OCI-LY1 (cell line): ENCODE results near the gene SHTN1.

Experiments used
- H2AFZ ChIP-seq: fragments of 200-600 bp; sonication (generic), shearing (Covaris generic); 2 replicates; pipeline ENCODE4 v1.6.0; 2014; ENCODE audit warnings: antibody characterized with exemption, mild to moderate bottlenecking, low read length
- H3F3A ChIP-seq: fragments of 200-600 bp; sonication (generic), shearing (Covaris generic); 2 replicates; pipeline ENCODE4 v1.6.0; 2014; ENCODE audit warnings: mild to moderate bottlenecking, antibody characterized with exemption, low read length, moderate library complexity; ENCODE audit not compliant: insufficient read depth
- H3K27ac ChIP-seq: fragments of 200-600 bp; sonication (generic); 2 replicates; pipeline ENCODE4 v1.5.1; 2014; ENCODE audit warnings: low read length, mixed run types, mild to moderate bottlenecking, low read depth; ENCODE audit not compliant: poor library complexity, severe bottlenecking
- H3K27me3 ChIP-seq: fragments of 200-600 bp; sonication (generic); 2 replicates; pipeline ENCODE4 v1.6.0; 2014; ENCODE audit warnings: antibody characterized with exemption, mild to moderate bottlenecking, low read length, moderate library complexity; ENCODE audit not compliant: insufficient read depth
- H3K36me3 ChIP-seq: fragments of 200-600 bp; sonication (generic); 2 replicates; pipeline ENCODE4 v1.6.1; 2014; ENCODE audit warnings: mild to moderate bottlenecking, antibody characterized with exemption, low read length, moderate library complexity, mixed read lengths; ENCODE audit not compliant: insufficient read depth
- H3K4me1 ChIP-seq: fragments of 200-600 bp; sonication (generic); 2 replicates; pipeline ENCODE4 v1.5.1; 2014; ENCODE audit warnings: mild to moderate bottlenecking, low read length, moderate library complexity; ENCODE audit not compliant: insufficient read depth, severe bottlenecking
- H3K4me2 ChIP-seq: fragments of 200-600 bp; sonication (generic), shearing (Covaris generic); 2 replicates; pipeline ENCODE4 v1.6.1; 2014; ENCODE audit warnings: low read length
- H3K4me3 ChIP-seq: fragments of 200-600 bp; sonication (generic); 2 replicates; pipeline ENCODE4 v1.5.1; 2014; ENCODE audit warnings: low read length, low read depth, mild to moderate bottlenecking, mixed read lengths; ENCODE audit not compliant: poor library complexity, severe bottlenecking
- H3K79me2 ChIP-seq: fragments of 200-600 bp; shearing (Covaris generic); 2 replicates; pipeline ENCODE4 v1.6.1; 2016; ENCODE audit warnings: mixed run types, low read length, mixed read lengths; ENCODE audit not compliant: insufficient read depth
- H3K9ac ChIP-seq: fragments of 200-600 bp; sonication (generic), shearing (Covaris generic); 2 replicates; pipeline ENCODE4 v1.6.1; 2014; ENCODE audit warnings: mild to moderate bottlenecking, low read length, mixed read lengths
- H3K9me2 ChIP-seq: fragments of 200-600 bp; sonication (generic), shearing (Covaris generic); 2 replicates; pipeline ENCODE4 v1.6.1; 2014; ENCODE audit warnings: low read depth, mild to moderate bottlenecking, low read length, mixed read lengths
- H3K9me3 ChIP-seq: fragments of 200-600 bp; shearing (Covaris generic); 2 replicates; pipeline ENCODE4 v1.6.1; 2014; ENCODE audit warnings: low read length, mixed read lengths
- H4K20me1 ChIP-seq: fragments of 200-600 bp; sonication (generic), shearing (Covaris generic); 2 replicates; pipeline ENCODE4 v1.6.0; 2016; ENCODE audit warnings: mild to moderate bottlenecking, low read length; ENCODE audit not compliant: insufficient read depth
- CTCF ChIP-seq: fragments of 200-600 bp; sonication (generic), shearing (Covaris generic); IDR thresholded peaks from 2 replicates; pipeline ENCODE4 v1.5.1; 2017; ENCODE audit warnings: mild to moderate bottlenecking, antibody characterized with exemption, low read length, moderate library complexity, mixed read lengths
- EZH2 ChIP-seq: fragments of 200-600 bp; sonication (generic), shearing (Covaris generic); IDR thresholded peaks from 2 replicates; pipeline ENCODE4 v1.8.0; 2017; ENCODE audit warnings: borderline replicate concordance, mixed run types, mild to moderate bottlenecking, antibody characterized with exemption, low read length, moderate library complexity, mixed read lengths

The SHTN1 gene

DNA sequence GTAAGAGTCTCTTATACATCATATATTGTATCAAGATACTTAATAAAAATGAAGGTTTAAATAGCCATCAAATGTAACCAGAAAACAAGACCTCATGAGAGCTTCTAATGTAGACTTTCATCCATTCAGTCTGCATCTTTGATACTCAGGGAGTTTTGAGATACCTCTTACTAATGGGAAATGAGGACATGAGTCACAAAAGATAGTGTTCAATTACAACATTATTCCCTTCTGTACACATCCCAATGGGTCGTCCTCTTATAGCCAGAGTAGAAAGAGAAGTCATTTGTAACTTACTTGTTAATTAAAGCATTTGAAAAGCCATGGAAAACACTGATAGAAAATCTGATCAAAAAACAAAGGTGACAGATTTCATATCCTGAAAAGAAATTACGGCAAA lies 19.4 kb downstream of the SHTN1 start:
- H3K9ac ChIP-seq, result no peak overlapping the region
- TF ChIP-seq CTCF, result no peak
- no peak for TF ChIP-seq EZH2
- H3K4me1 ChIP-seq, result no peaks in the 10 kb centered on the region
- H3K27ac ChIP-seq, result no peak overlapping the region
- H3F3A ChIP-seq, result no peaks in the 10 kb centered on the region
- H3K27me3 ChIP-seq, result no peaks in the 10 kb centered on the region
- H3K36me3 ChIP-seq, result no peaks in the 10 kb centered on the region
- no peaks in the 10 kb centered on the region for H3K9me2 ChIP-seq
- no peak overlapping the region for H3K4me2 ChIP-seq
- H4K20me1 ChIP-seq, result no peaks in the 10 kb centered on the region
- no peak overlapping the region for H3K4me3 ChIP-seq
- H3K9me3 ChIP-seq, result no peaks in the 10 kb centered on the region
- no peak overlapping the region for H2AFZ ChIP-seq
- H3K79me2 ChIP-seq, result no peaks in the 10 kb centered on the region

GRCh38 chr10:116984202-116984990 lies 20.6 kb downstream of the SHTN1 start:
- Histone ChIP-seq H3K9me2 (no peaks in the 10 kb centered on the region), H3K36me3 (no peaks in the 10 kb centered on the region), H4K20me1 (no peaks in the 10 kb centered on the region), H3K4me1 (no peaks in the 10 kb centered on the region), H3K27me3 (no peaks in the 10 kb centered on the region), H3K27ac (no peak overlapping the region), H3K79me2 (no peaks in the 10 kb centered on the region), H3K9ac (no peak overlapping the region), H3K9me3 (no peaks in the 10 kb centered on the region), H3F3A (no peaks in the 10 kb centered on the region), H3K4me2 (no peak overlapping the region), H3K4me3 (no peak overlapping the region), H2AFZ (no peak overlapping the region)
- no peak for TF ChIP-seq CTCF
- TF ChIP-seq EZH2, result no peak

GRCh38 chr10:116980041-116980440 lies 24.9 kb downstream of the SHTN1 start:
- no peaks in the 10 kb centered on the region for H3K4me1 ChIP-seq
- H3F3A ChIP-seq, result no peaks in the 10 kb centered on the region
- H3K36me3 ChIP-seq, result no peaks in the 10 kb centered on the region
- H3K4me3 ChIP-seq, result no peak overlapping the region
- H3K9ac ChIP-seq, result no peak overlapping the region
- H3K79me2 ChIP-seq, result no peaks in the 10 kb centered on the region
- H3K27ac ChIP-seq, result no peak overlapping the region
- TF ChIP-seq CTCF (no peak), EZH2 (no peak)
- no peaks in the 10 kb centered on the region for H3K9me2 ChIP-seq
- no peaks in the 10 kb centered on the region for H4K20me1 ChIP-seq
- no peaks in the 10 kb centered on the region for H3K9me3 ChIP-seq
- no peak overlapping the region for H3K4me2 ChIP-seq
- no peaks in the 10 kb centered on the region for H3K27me3 ChIP-seq
- no peak overlapping the region for H2AFZ ChIP-seq
